HG02970 (cell line): Measurements from ENCODE around the gene USP26.
"Not testable (repeated sequence)": the region's sequence is repeated elsewhere in the genome, so short reads cannot be mapped to it uniquely, and the experiment has no call there.

Experiments used
- ATAC-seq: cut with Tn5 transposase; IDR thresholded peaks from one replicate; pipeline ENCODE4 v1.9.1; 2021; ENCODE audit warnings: mild to moderate bottlenecking, moderate library complexity, moderate number of reproducible peaks; ENCODE audit not compliant: unreplicated experiment, low FRiP score

Gene USP26, protein sequence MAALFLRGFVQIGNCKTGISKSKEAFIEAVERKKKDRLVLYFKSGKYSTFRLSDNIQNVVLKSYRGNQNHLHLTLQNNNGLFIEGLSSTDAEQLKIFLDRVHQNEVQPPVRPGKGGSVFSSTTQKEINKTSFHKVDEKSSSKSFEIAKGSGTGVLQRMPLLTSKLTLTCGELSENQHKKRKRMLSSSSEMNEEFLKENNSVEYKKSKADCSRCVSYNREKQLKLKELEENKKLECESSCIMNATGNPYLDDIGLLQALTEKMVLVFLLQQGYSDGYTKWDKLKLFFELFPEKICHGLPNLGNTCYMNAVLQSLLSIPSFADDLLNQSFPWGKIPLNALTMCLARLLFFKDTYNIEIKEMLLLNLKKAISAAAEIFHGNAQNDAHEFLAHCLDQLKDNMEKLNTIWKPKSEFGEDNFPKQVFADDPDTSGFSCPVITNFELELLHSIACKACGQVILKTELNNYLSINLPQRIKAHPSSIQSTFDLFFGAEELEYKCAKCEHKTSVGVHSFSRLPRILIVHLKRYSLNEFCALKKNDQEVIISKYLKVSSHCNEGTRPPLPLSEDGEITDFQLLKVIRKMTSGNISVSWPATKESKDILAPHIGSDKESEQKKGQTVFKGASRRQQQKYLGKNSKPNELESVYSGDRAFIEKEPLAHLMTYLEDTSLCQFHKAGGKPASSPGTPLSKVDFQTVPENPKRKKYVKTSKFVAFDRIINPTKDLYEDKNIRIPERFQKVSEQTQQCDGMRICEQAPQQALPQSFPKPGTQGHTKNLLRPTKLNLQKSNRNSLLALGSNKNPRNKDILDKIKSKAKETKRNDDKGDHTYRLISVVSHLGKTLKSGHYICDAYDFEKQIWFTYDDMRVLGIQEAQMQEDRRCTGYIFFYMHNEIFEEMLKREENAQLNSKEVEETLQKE

DNA sequence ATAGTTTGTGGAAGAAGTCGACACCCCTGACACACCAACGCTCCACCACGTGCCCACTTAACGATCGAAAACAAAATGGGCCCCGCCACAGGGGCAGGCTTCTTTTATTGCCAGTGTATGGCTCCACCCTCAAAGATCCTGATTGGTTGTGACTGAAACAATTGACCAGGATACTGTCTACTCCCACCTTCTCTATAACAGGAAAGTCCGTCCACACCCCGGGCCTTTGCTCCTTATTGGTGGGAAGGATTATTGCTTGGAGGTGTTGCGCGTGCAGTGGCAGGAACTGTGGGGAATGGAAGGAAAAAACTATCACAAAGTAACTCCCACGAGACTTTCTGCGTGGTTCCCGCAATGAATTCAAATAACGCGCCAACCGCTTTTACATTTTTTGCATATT, at the start of gene USP26:
USP26 (minus strand) TSS at position 79 of the 400 bp plus-strand sequence. CDS start 68,889 bp downstream, outside the sequence.
- ATAC-seq, result no peak

- ATAC-seq, result no peak
These were observed 37.4 kb upstream of the USP26 start for GRCh38 chrX:133134282-133134681.

DNA sequence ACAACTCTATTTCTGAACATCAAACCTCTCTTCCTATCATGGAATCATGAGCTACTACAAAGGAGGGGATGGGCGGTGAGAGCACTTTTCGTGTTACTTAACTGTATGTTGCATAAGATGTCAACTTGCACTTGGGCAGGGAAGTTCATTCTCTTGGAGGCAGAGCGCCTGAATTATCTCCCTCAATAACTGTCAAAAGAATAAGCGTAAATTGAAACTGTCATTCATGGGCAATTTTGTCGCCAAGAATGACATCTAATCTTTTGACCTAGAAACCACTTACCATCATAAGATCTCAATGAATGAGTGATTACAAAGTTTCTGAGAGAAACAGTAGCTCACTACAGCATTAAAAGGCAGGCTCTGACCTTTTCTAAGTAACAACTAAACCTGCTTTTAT, 23.5 kb upstream of the USP26 start:
- ATAC-seq, result no peak

GRCh38 chrX:133094098-133094731, 2.7 kb downstream of the USP26 start:
- ATAC-seq, result no peak

- ATAC-seq, result no peak
These were observed 6.6 kb downstream of the USP26 start for GRCh38 chrX:133090236-133090809.

GRCh38 chrX:133089411-133089810, 7.5 kb downstream of the USP26 start:
- no peak for ATAC-seq

- no peak for ATAC-seq
These were observed 11.1 kb downstream of the USP26 start for GRCh38 chrX:133085785-133086184.

GRCh38 chrX:133085056-133085455, 11.9 kb downstream of the USP26 start:
- ATAC-seq, result not testable (repeated sequence)

- no peak for ATAC-seq
These were observed 13.0 kb downstream of the USP26 start for GRCh38 chrX:133083899-133084298.

DNA sequence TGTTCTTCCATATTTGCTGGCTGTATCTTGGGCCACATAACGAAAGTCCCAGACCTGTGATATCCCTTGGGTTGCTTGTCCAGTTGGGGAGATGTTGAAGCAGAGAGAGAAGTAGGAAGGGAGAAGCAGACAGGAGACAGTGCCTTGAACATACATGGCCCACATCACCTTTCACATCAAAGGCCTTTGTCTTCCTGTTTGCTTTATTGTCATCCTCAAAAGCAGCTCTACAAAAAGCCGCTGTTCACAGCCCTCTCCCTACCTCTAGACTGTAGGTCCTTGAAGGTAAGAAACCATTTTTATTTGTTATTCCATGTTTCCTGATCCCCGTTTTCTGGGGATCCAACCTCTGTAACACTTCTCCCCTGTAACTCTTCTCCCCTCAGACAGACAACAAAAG, 14.9 kb downstream of the USP26 start:
- ATAC-seq, result no peak

DNA sequence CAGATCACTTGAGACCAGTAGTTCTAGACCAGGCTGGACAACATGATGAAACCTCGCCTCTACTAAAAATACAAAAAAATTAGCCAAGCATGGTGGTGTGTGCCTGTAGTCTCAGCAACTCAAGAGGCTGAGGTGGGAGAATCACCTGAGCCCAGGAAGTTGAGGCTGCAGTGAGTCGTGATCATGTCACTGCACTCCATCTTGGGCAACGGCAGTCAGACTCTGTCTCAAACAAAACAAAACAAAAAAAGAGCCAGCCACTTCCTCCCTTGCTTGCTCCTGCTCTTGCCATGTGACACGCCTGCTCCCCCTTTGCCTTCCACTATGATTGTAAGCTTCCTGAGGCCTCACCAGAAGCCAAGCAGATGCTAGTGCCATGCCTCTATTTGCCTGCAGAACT, 19.1 kb downstream of the USP26 start:
- not testable (repeated sequence) for ATAC-seq

DNA sequence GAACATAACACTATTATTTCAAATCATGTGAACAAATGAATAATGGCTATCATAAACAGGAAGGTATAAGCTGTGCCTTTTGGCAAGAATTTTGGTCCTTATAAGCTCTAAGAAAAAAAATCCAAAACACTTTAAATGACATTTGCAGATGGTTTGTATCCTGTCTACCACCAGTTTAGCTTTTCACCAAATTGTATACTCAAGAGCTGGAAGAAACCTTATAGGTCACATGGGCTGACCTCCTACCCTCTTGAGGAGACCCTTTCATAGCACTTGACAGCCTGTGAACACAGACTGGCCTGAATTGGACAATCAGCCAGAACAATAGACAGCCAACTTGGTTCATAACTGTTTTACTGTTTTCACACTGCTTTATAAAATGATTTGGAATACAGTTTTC, 24.3 kb downstream of the USP26 start:
- ATAC-seq, result no peak

GRCh38 chrX:133068461-133068860, 28.4 kb downstream of the USP26 start:
- no peak for ATAC-seq

- ATAC-seq, result no peak
These were observed 40.6 kb downstream of the USP26 start for GRCh38 chrX:133056341-133056740.

DNA sequence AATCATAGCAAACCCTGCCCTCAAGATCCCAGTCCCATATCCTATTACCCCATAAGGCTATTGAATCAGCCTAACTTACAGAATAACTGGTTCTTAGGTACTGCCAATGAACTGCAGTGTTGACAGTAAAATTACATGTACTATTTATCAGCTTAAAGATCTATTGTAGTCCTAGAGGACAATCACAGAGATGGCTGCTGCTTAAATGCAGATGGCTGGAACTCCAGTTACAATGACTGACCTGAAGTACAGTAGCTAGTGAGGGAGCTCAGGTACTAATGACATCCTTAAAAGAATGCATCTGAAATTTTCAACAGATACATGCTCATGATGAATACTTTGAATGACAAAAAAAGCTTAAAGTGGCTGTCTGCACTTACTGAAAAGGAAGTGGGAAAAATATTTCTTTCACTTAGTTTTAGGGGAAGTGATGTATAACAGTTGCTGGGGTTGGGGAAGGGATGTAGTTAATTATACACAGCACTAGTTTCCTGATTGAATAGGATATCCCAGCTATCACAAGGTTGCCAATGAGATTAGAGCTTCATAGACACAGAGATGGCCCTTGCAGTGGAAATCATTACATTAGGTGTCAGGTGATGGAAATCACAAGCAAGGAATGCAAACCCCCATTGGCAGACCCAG, 42.0 kb downstream of the USP26 start:
- no peak for ATAC-seq

DNA sequence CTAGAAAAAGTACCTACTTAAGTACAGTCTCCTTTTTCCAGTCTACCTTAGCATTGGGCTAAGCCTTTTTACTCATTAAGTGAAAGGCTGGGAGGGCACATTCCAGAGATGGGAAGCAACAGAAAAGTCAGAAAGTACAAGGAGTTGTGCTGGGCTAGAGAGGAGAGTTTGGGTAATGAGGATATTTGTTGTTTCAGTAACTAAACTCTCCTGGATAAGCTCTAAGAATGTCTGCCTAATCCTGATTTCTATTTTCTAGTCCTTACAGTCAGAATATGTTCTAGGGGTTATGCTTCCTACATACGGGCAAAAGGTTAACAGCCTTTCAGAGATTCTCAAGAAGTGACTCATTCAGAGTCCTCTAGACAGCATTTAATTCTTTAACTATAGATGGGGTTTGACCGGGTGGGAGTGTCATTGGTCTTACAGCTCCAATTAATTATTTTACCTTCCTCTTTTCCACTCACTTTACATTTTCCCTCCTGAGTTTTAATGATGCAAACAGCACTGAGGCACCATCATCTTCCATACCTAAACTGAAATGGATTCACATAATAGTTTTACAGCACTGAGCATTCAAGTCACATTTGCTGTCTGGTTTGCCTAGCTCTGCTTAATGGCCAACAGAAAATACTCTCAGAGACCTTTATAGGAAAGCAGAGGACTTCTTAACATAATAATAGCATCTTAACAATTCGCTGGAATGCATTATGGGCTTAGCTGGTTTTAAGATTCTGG, 42.9 kb downstream of the USP26 start:
- ATAC-seq, result no peak

GRCh38 chrX:133048751-133049150, 48.2 kb downstream of the USP26 start:
- ATAC-seq, result no peak

GRCh38 chrX:133046601-133047000, 50.3 kb downstream of the USP26 start:
- ATAC-seq, result no peak

GRCh38 chrX:133045986-133046385, 50.9 kb downstream of the USP26 start:
- ATAC-seq, result no peak
